KBM-7 (cell line): ENCODE results near the gene FAM227A.
"Not testable (repeated sequence)": the region's sequence is repeated elsewhere in the genome, so short reads cannot be mapped to it uniquely, and the experiment has no call there.

ENCODE experiments used
- DNase-seq: peaks from one replicate; pipeline ENCODE4 v3.0.0-alpha.2; 2015
- in situ Hi-C: fragments of 300-500 bp; cut with MboI; formaldehyde crosslinking; loops from 2 replicates; pipeline ENCODE4 v1.14.3; 2020; ENCODE audit warnings: low sequenced_read_pairs, low pct_unique_long_range_greater_than_20kb, mixed read lengths

The FAM227A gene

DNA sequence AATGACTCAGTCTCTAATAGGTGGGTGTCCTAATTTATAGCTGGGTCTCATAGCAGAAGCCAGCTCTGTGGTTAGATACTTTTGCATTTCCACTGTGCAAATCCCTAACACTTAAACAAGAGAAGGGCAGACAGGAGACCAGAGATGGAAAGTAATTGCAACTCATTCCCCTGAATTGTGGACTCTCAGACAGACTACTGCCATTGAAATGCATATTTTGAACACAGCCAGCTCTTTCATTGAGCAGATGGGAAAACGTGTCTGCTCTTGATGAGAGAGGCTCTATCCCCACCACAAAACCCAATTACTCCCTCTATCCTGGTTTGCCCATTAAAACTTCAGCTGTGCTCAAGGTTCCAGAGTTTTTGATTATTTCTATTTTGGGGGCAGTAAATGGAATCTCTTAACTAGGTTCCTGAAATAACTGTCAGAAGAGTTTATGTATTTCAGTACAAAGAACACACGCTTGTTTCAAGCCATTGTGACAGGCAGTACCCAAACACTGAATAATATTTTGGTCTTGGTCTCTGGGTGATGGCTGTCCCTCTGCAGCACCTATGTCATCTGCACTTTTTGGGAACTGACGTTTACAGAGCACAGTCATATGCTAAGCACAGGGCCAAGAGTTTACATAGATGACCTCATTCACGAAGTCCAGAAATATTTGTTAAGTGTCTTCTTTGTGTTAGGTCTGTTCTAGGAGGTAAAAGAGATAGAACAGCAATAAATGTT is 41.7 kb downstream of the FAM227A start:
- in situ Hi-C loops, result no loop called here
- DNase-seq, result no peak

DNA sequence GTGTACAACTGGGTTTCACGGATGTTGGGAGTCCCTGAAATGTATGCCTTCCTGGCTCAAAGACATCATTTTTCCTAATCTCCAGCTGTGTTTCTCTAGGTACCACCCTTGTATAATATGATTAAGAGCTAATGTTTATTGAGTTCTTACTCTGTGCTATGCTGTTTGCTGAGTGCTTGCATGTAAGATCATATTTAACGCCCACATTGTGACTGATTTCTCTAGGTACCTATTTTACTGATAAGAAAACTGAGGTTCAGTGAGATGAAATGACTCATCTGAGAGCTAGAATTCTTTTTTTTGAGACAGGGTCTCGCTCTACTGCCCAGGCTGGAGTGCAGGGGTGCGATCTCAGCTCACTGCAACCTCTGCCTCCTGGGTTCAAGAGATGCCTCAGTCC is 42.6 kb downstream of the FAM227A start:
- DNase-seq, result no peak
- in situ Hi-C loops, result no loop called here

- in situ Hi-C loops, result no loop called here
These were observed 43.8 kb downstream of the FAM227A start for GRCh38 chr22:38612217-38613006.

GRCh38 chr22:38611559-38611958 is 44.6 kb downstream of the FAM227A start:
- no peak for DNase-seq
- in situ Hi-C loops, result no loop called here

More at GRCh38 chr22:38612217-38613006, 43.8 kb downstream of the FAM227A start:
- no peak for DNase-seq

DNA sequence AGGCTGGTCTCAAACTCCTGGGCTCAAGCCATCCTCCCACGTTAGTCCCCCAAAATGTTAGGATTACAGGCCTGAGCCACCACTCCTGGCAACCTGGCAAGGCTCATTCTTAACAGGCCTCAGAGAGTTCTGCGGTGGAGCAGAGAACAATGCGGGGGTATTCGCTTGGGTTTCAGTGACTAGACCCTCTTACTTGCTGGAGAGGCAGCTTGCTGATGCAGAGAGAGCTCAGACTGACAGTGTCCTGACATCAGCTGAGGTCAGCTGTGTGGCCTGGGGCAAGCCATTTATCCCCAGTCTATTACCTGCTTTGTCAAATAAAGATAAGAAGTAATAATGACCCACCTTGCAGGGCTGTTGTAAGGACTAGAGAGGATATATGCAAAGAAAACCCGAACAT is 46.0 kb downstream of the FAM227A start:
- in situ Hi-C loops, result no loop called here

GRCh38 chr22:38608992-38609750 is 47.0 kb downstream of the FAM227A start:
- in situ Hi-C loops, result no loop called here
- no peak for DNase-seq

More for the DNA sequence above, 46.0 kb downstream of the FAM227A start:
- no peak for DNase-seq

DNA sequence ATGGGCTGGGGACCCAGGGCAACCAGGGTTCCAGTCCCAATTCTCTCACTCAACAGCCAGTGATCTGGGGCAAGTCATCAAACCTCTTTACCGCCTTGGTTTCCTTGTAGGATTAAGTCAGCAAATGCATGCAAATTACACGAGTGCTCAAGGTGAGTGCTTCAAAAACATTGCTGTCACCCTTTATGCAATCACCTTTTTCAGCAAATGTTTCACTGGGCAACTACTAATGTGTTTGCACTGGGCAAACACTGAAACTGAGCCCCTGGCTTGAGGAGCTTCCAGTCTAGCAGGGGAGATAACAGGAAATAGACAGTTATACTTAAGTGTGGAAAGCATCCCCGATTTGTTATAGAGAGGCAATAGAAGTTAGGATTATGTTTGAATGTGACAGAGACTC is 48.5 kb downstream of the FAM227A start:
- in situ Hi-C loops, result no loop called here
- no peak for DNase-seq

- in situ Hi-C loops, result no loop called here
- no peak for DNase-seq
These were observed 54.0 kb downstream of the FAM227A start for GRCh38 chr22:38602166-38602565.

GRCh38 chr22:38601221-38601764 is 54.9 kb downstream of the FAM227A start:
- in situ Hi-C loops, result no loop called here
- DNase-seq, result no peak

DNA sequence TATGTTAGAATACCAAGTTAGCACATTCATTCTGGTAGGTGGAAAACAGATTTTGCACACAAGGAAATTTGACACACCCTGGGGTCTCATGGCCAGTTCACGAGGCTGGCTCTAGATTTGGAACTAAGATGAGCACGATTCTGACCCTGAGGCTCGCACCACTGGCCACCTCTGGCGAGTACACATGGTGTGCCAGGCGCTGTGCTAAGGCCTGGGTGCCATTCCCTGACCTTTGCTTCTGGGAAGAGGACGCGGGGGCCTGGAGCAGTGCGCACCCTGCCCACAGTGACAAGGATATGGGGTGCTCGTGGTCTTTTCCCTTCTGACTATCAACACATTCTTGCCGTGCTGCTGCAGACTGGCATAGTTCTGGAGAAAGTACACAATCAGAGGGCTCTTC is 56.7 kb downstream of the FAM227A start:
- no peak for DNase-seq
- in situ Hi-C loops, result no loop called here

DNA sequence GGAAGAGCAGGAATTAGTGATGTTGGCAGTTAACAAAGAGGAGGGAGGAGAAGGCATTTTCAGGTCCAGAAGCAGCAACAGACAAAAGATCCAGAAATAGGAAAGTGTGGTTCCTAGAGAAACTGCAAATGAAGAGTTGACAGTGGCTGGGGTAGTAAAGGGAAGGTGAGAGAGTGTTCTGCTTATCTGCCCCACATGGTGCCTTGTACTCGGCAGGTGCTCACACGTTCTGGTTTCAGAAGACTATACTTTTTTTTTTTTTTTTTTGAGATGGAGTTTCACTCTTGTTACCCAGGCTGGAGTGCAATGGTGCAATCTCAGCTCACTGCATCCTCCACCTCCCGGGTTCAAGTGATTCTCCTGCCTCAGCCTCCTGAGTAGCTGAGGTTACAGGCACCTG is 73.3 kb downstream of the FAM227A start:
- DNase-seq, in situ Hi-C loops: not testable (repeated sequence)

- DNase-seq, result no peak
- in situ Hi-C loops, result no loop called here
These were observed 77.7 kb downstream of the FAM227A start for GRCh38 chr22:38578505-38578904.

- DNase-seq, result peak; percentile 61
- in situ Hi-C loops, result no loop called here
These were observed 84.1 kb downstream of the FAM227A start for GRCh38 chr22:38572065-38572464.

DNA sequence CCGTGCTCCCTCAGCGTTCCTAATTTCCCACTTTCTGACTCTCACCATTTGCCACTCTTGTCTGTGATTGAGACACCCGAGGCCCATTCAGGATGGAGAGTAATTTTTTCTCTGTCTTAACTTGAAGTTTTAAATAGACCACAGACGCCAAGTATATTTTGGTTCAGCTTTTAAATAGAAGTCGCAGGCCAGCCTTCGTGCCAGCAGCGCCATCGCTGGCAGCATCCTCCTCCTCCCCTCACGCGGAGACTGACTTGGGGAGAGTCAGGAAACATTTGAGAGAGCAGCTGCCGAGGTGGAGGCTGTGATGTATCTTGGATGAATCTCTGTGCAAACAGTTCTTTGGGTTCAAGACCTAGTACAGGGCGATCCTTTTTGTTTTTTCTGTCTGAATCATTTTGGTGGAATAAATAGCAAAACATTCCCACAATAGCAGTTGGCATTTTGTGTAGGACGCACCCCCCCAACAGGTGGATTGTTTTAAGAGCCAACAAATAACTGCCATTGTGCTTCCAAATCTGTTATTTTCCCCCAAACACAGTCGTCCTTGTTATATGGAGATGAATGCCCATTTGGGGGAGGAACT is 85.3 kb downstream of the FAM227A start:
- no peak for DNase-seq
- in situ Hi-C loops, result no loop called here

DNA sequence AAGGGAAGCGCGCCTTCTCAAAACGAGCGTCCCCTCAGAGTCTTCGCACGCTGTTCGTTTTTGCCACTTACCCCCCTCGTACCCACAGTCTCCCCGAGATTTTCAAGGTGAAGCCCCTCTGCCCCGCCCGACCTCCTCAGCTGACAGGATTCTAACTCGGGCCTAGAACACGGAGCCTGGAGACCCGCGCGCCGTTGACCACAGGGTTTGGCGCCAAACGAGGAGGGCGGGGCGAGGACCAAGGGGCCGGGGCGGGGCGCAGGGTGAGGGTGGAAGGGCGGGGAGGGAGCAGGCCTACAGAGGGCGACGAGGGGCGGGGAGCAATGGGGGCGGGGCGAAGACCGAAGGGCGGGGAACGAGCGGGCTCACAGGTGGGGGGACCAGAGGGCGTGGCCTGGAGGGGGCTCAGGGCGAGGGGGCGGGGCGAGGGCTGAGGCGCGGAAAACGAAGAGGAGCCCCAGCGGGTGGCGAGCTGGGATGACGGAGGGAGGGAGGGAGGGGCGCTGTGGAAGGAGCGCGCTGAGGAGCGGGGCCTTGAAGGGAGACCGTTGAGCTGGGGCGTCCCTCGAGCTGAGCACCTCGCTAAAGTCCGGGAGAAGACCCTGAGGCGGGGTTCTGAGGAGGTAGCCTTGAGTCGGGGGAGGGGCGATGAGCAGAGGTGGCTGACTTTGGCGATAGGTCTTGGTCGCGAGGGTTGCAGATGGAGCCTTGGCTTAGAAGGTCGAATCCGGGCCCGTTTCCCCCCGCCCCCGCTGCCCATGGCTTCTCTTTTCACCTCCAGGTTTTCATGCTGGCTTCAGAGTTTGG is 86.0 kb downstream of the FAM227A start, which contains the start of gene DMC1:
Gene DMC1, minus strand, starts transcription at position 212 of the 807 bp plus-strand sequence. CDS start 1,927 bp downstream, outside the sequence.
- peak; percentile 81 for DNase-seq
- in situ Hi-C loops, result no loop called here

DNA sequence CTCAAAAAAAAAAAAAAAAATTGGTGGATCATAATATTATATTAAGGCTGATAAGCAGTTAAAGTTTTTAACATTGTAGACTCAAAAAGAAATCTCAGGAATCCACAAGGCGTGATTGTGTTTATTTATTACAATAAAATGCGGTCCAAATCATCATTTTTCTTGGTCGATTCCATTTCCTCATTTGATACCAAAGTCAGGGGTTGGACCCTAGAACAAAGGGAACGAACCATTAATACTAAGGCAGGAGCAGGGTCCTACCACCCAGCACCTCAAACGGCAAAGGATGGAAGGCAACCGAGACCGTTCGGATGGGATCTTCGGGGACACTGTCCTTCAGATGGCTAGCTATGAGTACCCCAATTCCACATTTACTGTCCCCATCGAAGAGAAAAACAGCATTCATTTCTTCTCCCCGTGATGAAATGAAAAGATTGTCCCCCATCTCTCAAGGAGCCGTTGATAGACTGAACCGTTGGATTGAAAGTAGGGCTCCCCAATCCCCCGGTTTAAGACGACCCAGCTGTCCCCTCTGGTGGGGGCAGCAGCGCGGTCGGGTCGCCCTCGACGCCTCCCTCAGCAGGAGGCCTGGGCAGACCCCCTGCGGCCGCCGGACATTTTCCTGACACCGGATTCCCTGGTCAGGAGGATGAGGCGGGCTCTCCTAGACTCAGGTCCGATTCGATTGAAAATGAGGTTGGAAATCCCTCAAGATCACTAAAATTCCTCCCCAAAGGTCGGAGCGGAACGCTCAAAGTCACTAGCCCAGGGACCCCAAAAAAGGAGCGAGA is 86.8 kb downstream of the FAM227A start:
- no peak for DNase-seq
- in situ Hi-C loops, result no loop called here

- in situ Hi-C loops, result no loop called here
- no peak for DNase-seq
These were observed 88.5 kb downstream of the FAM227A start for GRCh38 chr22:38567531-38568285.
